ENCODE measurements around the gene MPG. TPM values are rescaled to one million over a fixed set of nuclear protein-coding genes. Genes with fewer than 3 reads are reported as not detected.

MPG gene
- total and polyA plus RNA-seq, 2 of the 8 experiments (the other 6 are each of a cell fraction or from before 2014, with no cell fraction given): 37.6 to 83.7 TPM

GRCh38 chr16:120756-121155 is 42.7 kb downstream of the MPG start:
- Histone ChIP-seq H2BK20ac (ENCODE audit: low read length) (no peak overlapping the region), H4K5ac (ENCODE audit: insufficient read length, low read depth, low read length) (no peak overlapping the region), H3K4me1 (replicated peaks in 1 of 4; ENCODE audit: control insufficient read depth in 3 of 4, insufficient read depth in 4 of 4, low read length in 3 of 4) (peaks cover 0 to 4% (median 1%) of the 10 kb centered on the region in 4 experiments; a peak in 4 of 7 replicates), H3K56ac (replicated peaks; ENCODE audit: insufficient read length, low read depth, low read length) (no peak overlapping the region), H3K14ac (ENCODE audit: insufficient read length) (no peak overlapping the region), H3K79me2 (ENCODE audit: control insufficient read depth in 1 of 2, insufficient read depth in 2 of 2, low read length in 2 of 2) (no peaks in the 10 kb centered on the region), H3K23ac (ENCODE audit: insufficient read length) (no peak overlapping the region), H3K23me2 (ENCODE audit: low read depth, low read length) (no peaks in the 10 kb centered on the region), H3K27ac (ENCODE audit: low read depth, low read length) (no peak overlapping the region), H4K91ac (replicated peaks; ENCODE audit: insufficient read length, low read length) (no peak overlapping the region), H2AK5ac (ENCODE audit: low read depth, low read length) (no peak overlapping the region), H3K4me2 (ENCODE audit: insufficient read depth in 1 of 2, low read depth in 2 of 2, low read length in 2 of 2) (no peak overlapping the region), H2AFZ (ENCODE audit: low read length) (no peak overlapping the region), H3K9me3 (ENCODE audit: insufficient read depth in 2 of 2, low read depth in 1 of 2, low read length in 1 of 2) (no peaks in the 10 kb centered on the region), H3K36me3 (ENCODE audit: control insufficient read depth in 2 of 4, insufficient read depth in 4 of 4, low read length in 3 of 4) (peaks cover 0 to 2% (median 0%) of the 10 kb centered on the region in 4 experiments; a peak in 1 of 8 replicates), H4K20me1 (replicated peaks in 1 of 2; ENCODE audit: control insufficient read depth in 1 of 2, insufficient read depth in 2 of 2, low read length in 2 of 2) (peaks cover 0 to 16% of the 10 kb centered on the region in 2 experiments), H3K9ac (replicated peaks in 1 of 4; ENCODE audit: extremely low read depth in 1 of 4, low read depth in 3 of 4, low read length in 3 of 4) (no peak overlapping the region), H2BK120ac (replicated peaks; ENCODE audit: low read depth, low read length) (no peak overlapping the region), H3K18ac (ENCODE audit: extremely low read depth, low read length) (no peak overlapping the region), H3K4me3 (ENCODE audit: extremely low read depth in 1 of 4, insufficient read depth in 2 of 4, low read depth in 3 of 4, low read length in 4 of 4) (no peak overlapping the region), H2BK5ac (ENCODE audit: low read depth, low read length) (no peak overlapping the region), H4K8ac (ENCODE audit: extremely low read depth, insufficient read depth, low read length) (no peak overlapping the region), H3K4ac (replicated peaks; ENCODE audit: insufficient read length, low read depth, low read length) (no peak overlapping the region), H3K79me1 (ENCODE audit: low read depth, low read length) (no peaks in the 10 kb centered on the region), H2BK15ac (ENCODE audit: low read length) (no peak overlapping the region), H2BK12ac (ENCODE audit: low read depth, low read length) (no peak overlapping the region), H3K27me3 (replicated peaks in 1 of 4; ENCODE audit: control insufficient read depth in 3 of 4, extremely low read depth in 1 of 4, insufficient read depth in 3 of 4, low read length in 3 of 4) (no peaks in the 10 kb centered on the region)
- ChIA-PET CTCF (ENCODE audit: partially characterized antibody) (interaction anchor here (1.5 to 5.8 kb wide), 2 partner anchors 22 to 25 kb away, joined by 3 to 43 read pairs; no protein-coding TSS in a partner anchor), POLR2A (ENCODE audit: partially characterized antibody) (no interaction called here)
- no peak for FAIRE-seq
- 87% methylated on average over 2 of the region's 2 CpGs; no CpG with 5 or more reads in 1 of the 2 experiments for WGBS, 2 experiments (ENCODE audit: extremely low coverage in 1 of 2, insufficient coverage in 1 of 2, insufficient read length in 1 of 2, insufficient replicate concordance in 2 of 2, low coverage in 1 of 2, low lambda C conversion rate in 2 of 2, missing lambda C conversion rate in 1 of 2)
- no peak for DNase-seq (ENCODE audit: low read depth in 1 of 2, low spot score in 2 of 2)
- TF ChIP-seq YY1 (IDR thresholded peaks at IDR 0.05; ENCODE audit: low read depth, low read length) (no peak), SRF (IDR thresholded peaks at IDR 0.05; ENCODE audit: low read depth, low read length) (no peak)

All from H1 (cell line).